Cardiac fibroblast (primary cell): Measurements from ENCODE around the gene ABCF1.

Experiments used
- DNase-seq, 2 donors: peaks; one replicate each; pipeline versions ENCODE4 v3.0.0 to v3.0.0-alpha.2; 2010; ENCODE audit warnings: low read depth in 2 of 2
- H3K4me3 ChIP-seq, 2 donors: replicated peaks in 1 of 2; 1 replicate in 1 of 2; 2 replicates in 1 of 2; pipeline ENCODE4 v1.5.1; 2011; ENCODE audit warnings: low read depth in 2 of 2, low read length in 2 of 2, mild to moderate bottlenecking in 2 of 2, moderate library complexity in 1 of 2
- TF ChIP-seq, protein P1 (sequence below): IDR thresholded peaks from one replicate; pipeline ENCODE4 v1.5.1; 2011; ENCODE audit warnings: low read depth, mild to moderate bottlenecking, low read length, inconsistent platforms

The ABCF1 gene

DNA sequence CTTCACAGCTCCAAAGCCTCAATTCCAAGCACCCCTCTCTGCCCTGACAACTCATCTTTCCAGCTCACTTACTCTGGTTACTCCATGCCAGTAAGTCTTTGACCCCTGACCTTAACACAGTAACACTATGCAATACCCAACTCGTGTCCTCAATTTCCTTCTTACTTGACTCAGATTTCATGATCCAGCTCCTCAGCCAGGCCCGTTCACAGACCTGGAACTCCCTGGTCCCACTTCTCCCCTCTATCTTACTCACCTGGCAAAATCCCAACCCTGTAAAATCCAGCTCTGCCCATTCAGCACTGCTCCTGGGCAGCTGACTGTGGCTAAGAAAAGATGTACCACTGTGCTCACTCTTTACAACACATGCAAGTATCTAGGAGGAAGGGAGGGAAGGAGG, 22.9 kb upstream of the ABCF1 start:
- no peak overlapping the region for H3K4me3 ChIP-seq
- TF ChIP-seq, protein P1, sequence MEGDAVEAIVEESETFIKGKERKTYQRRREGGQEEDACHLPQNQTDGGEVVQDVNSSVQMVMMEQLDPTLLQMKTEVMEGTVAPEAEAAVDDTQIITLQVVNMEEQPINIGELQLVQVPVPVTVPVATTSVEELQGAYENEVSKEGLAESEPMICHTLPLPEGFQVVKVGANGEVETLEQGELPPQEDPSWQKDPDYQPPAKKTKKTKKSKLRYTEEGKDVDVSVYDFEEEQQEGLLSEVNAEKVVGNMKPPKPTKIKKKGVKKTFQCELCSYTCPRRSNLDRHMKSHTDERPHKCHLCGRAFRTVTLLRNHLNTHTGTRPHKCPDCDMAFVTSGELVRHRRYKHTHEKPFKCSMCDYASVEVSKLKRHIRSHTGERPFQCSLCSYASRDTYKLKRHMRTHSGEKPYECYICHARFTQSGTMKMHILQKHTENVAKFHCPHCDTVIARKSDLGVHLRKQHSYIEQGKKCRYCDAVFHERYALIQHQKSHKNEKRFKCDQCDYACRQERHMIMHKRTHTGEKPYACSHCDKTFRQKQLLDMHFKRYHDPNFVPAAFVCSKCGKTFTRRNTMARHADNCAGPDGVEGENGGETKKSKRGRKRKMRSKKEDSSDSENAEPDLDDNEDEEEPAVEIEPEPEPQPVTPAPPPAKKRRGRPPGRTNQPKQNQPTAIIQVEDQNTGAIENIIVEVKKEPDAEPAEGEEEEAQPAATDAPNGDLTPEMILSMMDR = no peak
- DNase-seq = peak; percentile 31 to 33

DNA sequence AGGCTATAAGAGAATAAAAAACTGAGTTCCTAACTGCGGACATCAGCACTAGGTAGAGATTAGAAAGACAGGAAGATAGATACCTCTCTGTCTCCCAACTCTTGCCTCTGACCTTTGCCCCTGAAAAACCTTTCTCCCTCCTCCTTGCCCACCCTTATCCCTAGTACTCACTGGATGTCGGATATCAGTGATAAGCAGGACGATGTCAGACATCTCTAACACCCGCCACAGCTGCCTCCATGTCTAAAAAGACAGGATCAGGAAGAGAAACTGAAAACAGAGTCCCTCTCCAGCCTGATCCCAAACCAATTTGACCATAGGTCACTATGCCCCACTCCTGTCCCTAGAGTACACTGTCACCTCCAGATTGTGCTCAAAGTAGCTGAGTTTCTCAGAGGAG, 16.8 kb upstream of the ABCF1 start:
- TF ChIP-seq, protein P1 = no peak
- no peak overlapping the region for H3K4me3 ChIP-seq
- DNase-seq = no peak

DNA sequence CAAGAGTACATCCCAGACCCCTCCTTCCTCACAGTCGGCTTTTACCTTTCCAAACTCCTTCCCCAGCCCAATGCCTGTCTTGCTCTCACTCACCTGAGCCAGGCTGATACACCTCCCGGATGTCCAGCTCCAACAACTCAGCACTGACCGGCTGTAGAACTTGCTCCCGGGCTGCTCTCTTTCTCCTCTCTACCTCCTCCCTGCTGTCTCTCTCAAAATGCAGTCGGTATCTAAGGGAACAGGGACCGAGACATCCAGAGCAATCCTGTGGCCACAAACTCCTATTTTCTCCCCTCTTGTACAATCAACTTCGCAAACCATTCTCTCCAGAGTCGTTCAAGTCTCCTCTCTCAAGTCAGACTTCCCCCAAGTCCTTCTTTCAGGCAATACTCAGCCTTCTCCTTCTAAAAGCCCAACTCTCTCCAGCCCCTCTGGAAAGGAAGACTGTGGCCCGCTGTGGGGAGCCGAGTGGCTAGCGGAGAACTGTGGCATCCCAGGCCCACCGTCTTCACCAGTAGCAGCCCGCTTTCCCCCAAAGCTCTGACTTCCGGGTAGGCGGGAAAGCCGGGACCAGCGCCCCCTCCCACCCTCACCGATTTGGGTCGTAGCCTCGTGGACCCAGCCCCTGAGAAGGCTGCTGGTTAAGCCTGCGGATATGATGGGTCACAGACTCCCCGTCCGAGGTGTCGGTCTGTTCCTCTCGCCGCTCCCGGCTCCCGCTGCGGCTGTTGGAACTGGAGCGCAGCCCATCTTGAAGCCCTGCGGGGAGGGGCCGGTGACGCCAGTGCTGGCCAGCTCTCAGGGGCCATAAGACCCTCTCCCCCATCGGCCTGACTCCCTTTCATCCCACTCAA, 16.1 kb upstream of the ABCF1 start:
- H3K4me3 ChIP-seq = peak overlapping the region; percentile 80 to 100
- TF ChIP-seq, protein P1 = no peak
- DNase-seq = peak; percentile 27 to 56

DNA sequence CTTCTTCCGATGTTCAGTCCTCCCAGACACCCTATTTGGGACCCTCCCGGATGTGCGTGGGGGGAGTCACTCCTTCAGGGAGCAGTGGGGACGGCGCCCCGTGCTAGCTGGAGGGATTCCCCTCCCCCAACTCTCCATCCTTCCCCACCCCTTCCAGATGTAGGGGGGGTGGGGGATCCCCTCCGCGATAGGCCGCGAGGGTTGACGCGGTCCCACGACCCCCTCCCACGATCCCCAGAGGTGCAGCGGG, 15.5 kb upstream of the ABCF1 start:
- TF ChIP-seq, protein P1 = no peak
- DNase-seq = no peak
- peak overlapping the region; percentile 80 to 100 for H3K4me3 ChIP-seq

DNA sequence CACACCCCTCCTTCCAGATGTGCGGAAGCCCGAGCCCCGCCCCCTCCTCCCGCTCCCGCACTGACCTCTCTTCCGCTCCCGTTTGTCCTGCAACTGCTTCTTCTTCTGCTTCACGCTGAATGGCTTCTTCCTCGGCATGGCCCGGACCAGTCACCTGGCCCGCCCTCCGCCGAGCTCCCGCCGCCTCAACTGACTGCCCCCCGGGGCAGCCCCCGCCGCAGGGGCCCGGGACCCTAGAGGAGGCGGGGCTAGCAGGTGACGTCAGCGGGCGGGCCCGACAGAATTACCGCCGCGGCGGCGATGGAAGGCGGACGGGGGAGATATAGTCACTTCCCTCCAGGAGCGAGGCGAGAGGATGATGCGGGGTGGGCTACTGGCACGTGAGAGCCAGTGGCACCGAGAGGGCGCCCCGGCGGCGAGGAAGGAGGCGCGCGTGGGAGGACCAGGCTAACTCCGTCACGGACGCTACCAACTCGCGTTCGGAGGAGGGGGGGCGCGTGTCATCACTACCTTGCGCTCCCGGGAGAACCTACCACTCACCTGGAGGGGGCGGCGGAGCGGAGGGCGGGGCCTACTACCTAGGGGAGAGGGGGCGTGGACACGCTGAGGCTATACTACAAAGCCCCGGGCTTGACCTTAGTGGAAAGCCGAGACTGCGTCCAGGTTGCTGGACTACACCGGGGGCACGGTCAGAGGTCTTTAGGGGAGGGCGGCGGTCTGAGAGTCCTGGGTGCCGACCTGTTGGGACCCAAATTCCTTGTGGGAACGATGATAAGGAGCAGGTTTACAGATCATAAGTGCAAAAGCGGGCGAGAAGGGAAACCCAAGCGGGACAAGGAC, 15.0 kb upstream of the ABCF1 start, which contains the start of gene GNL1:
TSS of gene GNL1 (minus strand) at position 424 of the 840 bp plus-strand sequence. CDS start at position 138, 286 bp downstream.
- peak within 1 kb of the TSS; percentile 80 to 100 for H3K4me3 ChIP-seq
- peak; percentile 92 to 95 for DNase-seq
- TF ChIP-seq, protein P1 = no peak

DNA sequence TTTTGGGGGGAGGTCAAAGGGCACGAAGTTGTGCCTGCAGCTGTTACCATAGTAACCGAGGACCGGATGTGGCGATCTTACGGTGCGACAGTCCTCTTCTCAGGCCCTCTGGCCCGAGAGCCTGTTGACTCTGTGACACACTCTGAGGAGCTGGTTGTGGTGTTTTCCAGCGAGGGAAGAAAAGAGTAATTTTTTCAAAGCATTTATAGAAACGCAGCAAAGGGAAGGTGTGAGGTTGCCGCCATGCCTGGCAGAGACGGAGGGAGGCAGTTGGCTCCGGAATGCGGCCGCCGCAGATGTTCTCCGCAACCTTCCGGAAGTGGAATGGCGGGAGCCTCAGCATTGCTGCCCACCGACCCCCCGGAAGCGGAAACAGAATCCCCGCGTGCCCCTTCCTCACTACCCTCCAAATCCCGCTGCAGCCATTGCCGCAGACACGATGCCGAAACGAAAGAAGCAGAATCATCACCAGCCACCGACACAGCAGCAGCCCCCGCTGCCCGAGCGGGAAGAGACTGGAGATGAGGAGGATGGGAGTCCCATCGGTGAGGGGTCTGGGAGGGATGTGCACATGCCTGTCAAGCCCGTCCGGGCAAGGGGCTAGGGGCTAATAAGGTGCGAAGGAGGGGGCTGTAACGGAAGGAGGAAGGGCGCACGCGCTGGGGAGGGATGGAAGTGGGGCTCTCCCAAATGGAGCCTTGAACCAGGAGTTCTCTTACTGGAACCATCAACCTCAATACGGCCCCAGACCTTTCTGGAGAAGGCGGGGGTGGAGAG, 14.1 kb upstream of the ABCF1 start, which contains the start of gene PRR3:
TSS of gene PRR3 (plus strand) at position 390 of the 777 bp plus-strand sequence. CDS start at position 440, 50 bp downstream.
- TF ChIP-seq, protein P1 = no peak
- DNase-seq = peak; percentile 92 to 93
- H3K4me3 ChIP-seq = peak within 1 kb of the TSS; percentile 80 to 100
